Trophoblast cell (in vitro differentiated cells and primary cell): Measurements from ENCODE around the gene UBALD1.

Experiments
- DNase-seq, 2 donors: peaks; one replicate each; pipeline ENCODE4 v3.0.0-alpha.2; 2016
- H2AFZ ChIP-seq: 2 replicates; pipeline ENCODE4 v1.6.1; 2013; ENCODE audit warnings: low read length, moderate library complexity, mild to moderate bottlenecking; ENCODE audit not compliant: insufficient read depth, poor library complexity
- H2AK5ac ChIP-seq: 2 replicates; pipeline ENCODE4 v1.6.1; 2013; ENCODE audit warnings: mild to moderate bottlenecking, low read length
- H2BK120ac ChIP-seq: 2 replicates; pipeline ENCODE4 v1.6.1; 2013; ENCODE audit warnings: low read length, mild to moderate bottlenecking, moderate library complexity; ENCODE audit not compliant: insufficient read depth, poor library complexity
- H2BK12ac ChIP-seq: 2 replicates; pipeline ENCODE4 v1.6.1; 2013; ENCODE audit warnings: mild to moderate bottlenecking, low read length, moderate library complexity
- H2BK5ac ChIP-seq: 2 replicates; pipeline ENCODE4 v1.6.1; 2013; ENCODE audit warnings: low read length, low read depth, moderate library complexity, mild to moderate bottlenecking; ENCODE audit not compliant: poor library complexity
- H3K14ac ChIP-seq: 2 replicates; pipeline ENCODE4 v1.6.1; 2013; ENCODE audit warnings: mild to moderate bottlenecking, low read length
- H3K18ac ChIP-seq: 2 replicates; pipeline ENCODE4 v1.6.1; 2013; ENCODE audit warnings: mild to moderate bottlenecking, low read length
- H3K23ac ChIP-seq: 2 replicates; pipeline ENCODE4 v1.6.1; 2013; ENCODE audit warnings: low read length
- H3K27ac ChIP-seq: 2 replicates; pipeline ENCODE4 v1.5.1; 2013; ENCODE audit warnings: low read depth, mild to moderate bottlenecking, inconsistent platforms, low read length, moderate library complexity
- H3K27me3 ChIP-seq: 2 replicates; pipeline ENCODE4 v1.6.1; 2013; ENCODE audit warnings: inconsistent platforms, mild to moderate bottlenecking, low read length, moderate library complexity; ENCODE audit not compliant: insufficient read depth
- H3K36me3 ChIP-seq, 2 experiments: 1 replicate in 1 of 2; 2 replicates in 1 of 2; pipeline ENCODE4 v1.6.1; 2013; ENCODE audit warnings: low read length in 2 of 2, mild to moderate bottlenecking in 2 of 2, moderate library complexity in 1 of 2; ENCODE audit not compliant: insufficient read depth in 2 of 2, control insufficient read depth in 1 of 2
- H3K4ac ChIP-seq: 2 replicates; pipeline ENCODE4 v1.6.1; 2013; ENCODE audit warnings: low read depth, mild to moderate bottlenecking, low read length, moderate library complexity
- H3K4me1 ChIP-seq, 2 experiments: 1 replicate in 1 of 2; 2 replicates in 1 of 2; pipeline ENCODE4 v1.6.1; 2013; ENCODE audit warnings: low read length in 2 of 2, mild to moderate bottlenecking in 2 of 2, moderate library complexity in 1 of 2; ENCODE audit not compliant: insufficient read depth in 2 of 2, control insufficient read depth in 1 of 2
- H3K4me2 ChIP-seq: 2 replicates; pipeline ENCODE4 v1.6.1; 2013; ENCODE audit warnings: inconsistent platforms, mild to moderate bottlenecking, low read length, moderate library complexity
- H3K4me3 ChIP-seq: 2 replicates; pipeline ENCODE4 v1.5.1; 2013; ENCODE audit warnings: mild to moderate bottlenecking, low read depth, low read length, inconsistent platforms
- H3K79me1 ChIP-seq: one replicate; pipeline ENCODE4 v1.6.1; 2013; ENCODE audit warnings: low read length
- H3K79me2 ChIP-seq: 2 replicates; pipeline ENCODE4 v1.6.1; 2013; ENCODE audit warnings: low read length, mild to moderate bottlenecking; ENCODE audit not compliant: control insufficient read depth, insufficient read depth, poor library complexity
- H3K9ac ChIP-seq: 2 replicates; pipeline ENCODE4 v1.6.1; 2013; ENCODE audit warnings: mild to moderate bottlenecking, low read length
- H3K9me3 ChIP-seq: 2 replicates; pipeline ENCODE4 v1.6.1; 2013; ENCODE audit warnings: low read depth, mild to moderate bottlenecking, control low read depth, inconsistent platforms, low read length; ENCODE audit not compliant: insufficient read depth
- H4K12ac ChIP-seq: 2 replicates; pipeline ENCODE4 v1.6.1; 2013; ENCODE audit warnings: low read depth, mild to moderate bottlenecking, low read length, moderate library complexity
- H4K8ac ChIP-seq: 2 replicates; pipeline ENCODE4 v1.6.1; 2013; ENCODE audit warnings: low read depth, mild to moderate bottlenecking, low read length, moderate library complexity
- H4K91ac ChIP-seq: one replicate; pipeline ENCODE4 v1.6.1; 2013; ENCODE audit warnings: low read depth, mild to moderate bottlenecking, low read length, moderate library complexity
- WGBS: extraction: QIAGEN DNeasy Blood & Tissue Kit; methylation state at CpG from one replicate; pipeline ENCODE4 v1.1.7; 2013; ENCODE audit warnings: missing lambda C conversion rate; ENCODE audit not compliant: insufficient read length, insufficient coverage; ENCODE audit errors: extremely low coverage; 5-methylcytosine and 5-hydroxymethylcytosine counted together

UBALD1 gene

GRCh38 chr16:4591706-4592470 is 22.8 kb downstream of the UBALD1 start:
- Histone ChIP-seq H2AFZ (no peak overlapping the region), H2BK120ac (no peak overlapping the region), H3K14ac (no peak overlapping the region), H3K79me2 (no peaks in the 10 kb centered on the region), H3K79me1 (no peaks in the 10 kb centered on the region), H3K4me3 (no peak overlapping the region), H2BK12ac (no peak overlapping the region), H3K4ac (no peak overlapping the region), H3K27ac (no peak overlapping the region), H3K23ac (no peak overlapping the region), H4K12ac (no peak overlapping the region), H4K91ac (no peak overlapping the region), H3K9ac (no peak overlapping the region), H3K36me3 (no peaks in the 10 kb centered on the region), H3K4me1 (no peaks in the 10 kb centered on the region), H3K27me3 (no peaks in the 10 kb centered on the region), H3K4me2 (no peak overlapping the region), H3K9me3 (peaks cover 6% of the 10 kb centered on the region), H3K18ac (no peak overlapping the region), H2AK5ac (no peak overlapping the region), H2BK5ac (no peak overlapping the region), H4K8ac (no peak overlapping the region)
- WGBS: no CpG with 5 or more reads among the region's 17 CpGs
- DNase-seq: no peak

GRCh38 chr16:4591191-4591590 is 23.5 kb downstream of the UBALD1 start:
- Histone ChIP-seq H3K14ac (no peak overlapping the region), H3K27me3 (peaks cover 2% of the 10 kb centered on the region), H3K36me3 (no peaks in the 10 kb centered on the region), H4K8ac (no peak overlapping the region), H3K27ac (no peak overlapping the region), H2BK5ac (no peak overlapping the region), H3K23ac (no peak overlapping the region), H2BK120ac (no peak overlapping the region), H3K4me3 (no peak overlapping the region), H2AFZ (no peak overlapping the region), H3K9me3 (peaks cover 6% of the 10 kb centered on the region), H3K4me1 (no peaks in the 10 kb centered on the region), H3K79me2 (no peaks in the 10 kb centered on the region), H2BK12ac (no peak overlapping the region), H4K91ac (no peak overlapping the region), H3K79me1 (no peaks in the 10 kb centered on the region), H3K4me2 (no peak overlapping the region), H3K4ac (no peak overlapping the region), H3K9ac (no peak overlapping the region), H4K12ac (no peak overlapping the region), H3K18ac (no peak overlapping the region), H2AK5ac (no peak overlapping the region)
- DNase-seq: no peak
- no CpG with 5 or more reads among the region's 6 CpGs for WGBS

- H3K4me3 ChIP-seq: no peak overlapping the region
- no peak overlapping the region for H3K18ac ChIP-seq
- H4K91ac ChIP-seq: no peak overlapping the region
- no peak overlapping the region for H4K8ac ChIP-seq
- no peak overlapping the region for H3K4me2 ChIP-seq
- H3K79me1 ChIP-seq: no peaks in the 10 kb centered on the region
- no peaks in the 10 kb centered on the region for H3K4me1 ChIP-seq
- H2AFZ ChIP-seq: no peak overlapping the region
- peaks cover 2% of the 10 kb centered on the region for H3K27me3 ChIP-seq
- WGBS: no CpG with 5 or more reads among the region's 6 CpGs
- H3K27ac ChIP-seq: no peak overlapping the region
- H3K14ac ChIP-seq: no peak overlapping the region
- no peak overlapping the region for H2BK12ac ChIP-seq
- H2BK120ac ChIP-seq: no peak overlapping the region
- H3K79me2 ChIP-seq: no peaks in the 10 kb centered on the region
- no peaks in the 10 kb centered on the region for H3K36me3 ChIP-seq
- no peak for DNase-seq
- peaks cover 3% of the 10 kb centered on the region for H3K9me3 ChIP-seq
- no peak overlapping the region for H3K23ac ChIP-seq
- no peak overlapping the region for H3K4ac ChIP-seq
- no peak overlapping the region for H2AK5ac ChIP-seq
- H2BK5ac ChIP-seq: no peak overlapping the region
- H3K9ac ChIP-seq: no peak overlapping the region
- no peak overlapping the region for H4K12ac ChIP-seq
Observed at GRCh38 chr16:4588961-4589360, 25.7 kb downstream of the UBALD1 start.

GRCh38 chr16:4588386-4588785 is 26.3 kb downstream of the UBALD1 start:
- Histone ChIP-seq H3K9me3 (peaks cover 3% of the 10 kb centered on the region), H3K27ac (no peak overlapping the region), H2AK5ac (no peak overlapping the region), H4K8ac (no peak overlapping the region), H3K14ac (no peak overlapping the region), H2AFZ (no peak overlapping the region), H2BK120ac (no peak overlapping the region), H4K91ac (no peak overlapping the region), H3K23ac (no peak overlapping the region), H3K4me3 (no peak overlapping the region), H3K79me2 (no peaks in the 10 kb centered on the region), H3K79me1 (no peaks in the 10 kb centered on the region), H3K18ac (no peak overlapping the region), H2BK12ac (no peak overlapping the region), H3K27me3 (peaks cover 2% of the 10 kb centered on the region), H3K4me2 (no peak overlapping the region), H3K36me3 (no peaks in the 10 kb centered on the region), H3K4ac (no peak overlapping the region), H4K12ac (no peak overlapping the region), H3K9ac (no peak overlapping the region), H2BK5ac (no peak overlapping the region), H3K4me1 (no peaks in the 10 kb centered on the region)
- DNase-seq: no peak
- no CpG with 5 or more reads among the region's 2 CpGs for WGBS
